GM12864 (cell line): ENCODE results near the gene ACTR6.

ENCODE experiments used
- DNase-seq: peaks from one replicate; pipeline ENCODE4 v3.0.0-alpha.2; 2011; ENCODE audit warnings: low read depth
- H3K4me3 ChIP-seq: 2 replicates; pipeline ENCODE4 v1.5.1; 2011; ENCODE audit warnings: mild to moderate bottlenecking, low read depth, low read length, control low read depth
- CTCF ChIP-seq: IDR thresholded peaks from 2 replicates; pipeline ENCODE4 v1.5.1; 2011; ENCODE audit warnings: low read depth, mild to moderate bottlenecking, moderate library complexity, low read length, control low read depth, inconsistent platforms; ENCODE audit errors: missing control alignments

Gene ACTR6

GRCh38 chr12:100207311-100207710 is 6.7 kb downstream of the ACTR6 start:
- no peak for TF ChIP-seq CTCF
- no peak overlapping the region for H3K4me3 ChIP-seq
- DNase-seq = no peak

GRCh38 chr12:100208834-100209233 is 8.2 kb downstream of the ACTR6 start:
- TF ChIP-seq CTCF = no peak
- H3K4me3 ChIP-seq = no peak overlapping the region
- DNase-seq = no peak

- TF ChIP-seq CTCF = no peak
- H3K4me3 ChIP-seq = no peak overlapping the region
- no peak for DNase-seq
Observed at GRCh38 chr12:100211698-100212097, 11.1 kb downstream of the ACTR6 start.

- no peak for DNase-seq
- TF ChIP-seq CTCF = no peak
- H3K4me3 ChIP-seq = no peak overlapping the region
Observed at GRCh38 chr12:100213016-100213891, 12.6 kb downstream of the ACTR6 start.

GRCh38 chr12:100214518-100214917 is 13.9 kb downstream of the ACTR6 start:
- no peak for TF ChIP-seq CTCF
- no peak overlapping the region for H3K4me3 ChIP-seq
- no peak for DNase-seq

GRCh38 chr12:100215209-100215608 is 14.6 kb downstream of the ACTR6 start:
- no peak for TF ChIP-seq CTCF
- no peak for DNase-seq

GRCh38 chr12:100216337-100216736 is 15.7 kb downstream of the ACTR6 start:
- no peak for TF ChIP-seq CTCF
- DNase-seq = no peak
- no peak overlapping the region for H3K4me3 ChIP-seq

More at GRCh38 chr12:100215209-100215608, 14.6 kb downstream of the ACTR6 start:
- no peak overlapping the region for H3K4me3 ChIP-seq
